CD4-positive, alpha-beta memory T cell (primary cell): Measurements from ENCODE around the gene SMG7. TPM values are rescaled to one million over a fixed set of nuclear protein-coding genes. Genes with fewer than 3 reads are reported as not detected.

ENCODE experiments used
- CTCF ChIA-PET: fragments of 350-600 bp; sonication (Branson Sonifier 250); formaldehyde crosslinking; loops from one replicate; lab custom pipeline; 2021; ENCODE audit warnings: inconsistent platforms; ENCODE audit not compliant: partially characterized antibody; lab: Charles Lee
- POLR2A ChIA-PET: fragments of 350-600 bp; sonication (Branson Sonifier 250); formaldehyde crosslinking; loops from one replicate; lab custom pipeline; 2021; ENCODE audit not compliant: partially characterized antibody; lab: Charles Lee
- DNase-seq, 5 donors: peaks; one replicate each; pipeline versions ENCODE4 v3.0.0 to v3.0.0-alpha.2; 2020 to 2022; ENCODE audit warnings: mixed read lengths in 1 of 5
- H3K27ac ChIP-seq: one replicate; pipeline ENCODE4 v1.7.0; 2013; ENCODE audit warnings: low read depth, low read length
- H3K27me3 ChIP-seq: 2 replicates; pipeline ENCODE4 v1.7.0; 2013; ENCODE audit warnings: mild to moderate bottlenecking, low read length, moderate library complexity; ENCODE audit not compliant: insufficient read depth
- H3K36me3 ChIP-seq: 2 replicates; pipeline ENCODE4 v1.7.0; 2013; ENCODE audit warnings: mild to moderate bottlenecking, low read length, moderate library complexity; ENCODE audit not compliant: insufficient read depth
- H3K4me1 ChIP-seq: 2 replicates; pipeline ENCODE4 v1.7.0; 2013; ENCODE audit warnings: mild to moderate bottlenecking, low read length, moderate library complexity; ENCODE audit not compliant: insufficient read depth
- H3K4me3 ChIP-seq, 2 donors: one replicate each; pipeline ENCODE4 v1.7.0; 2013; ENCODE audit warnings: low read length in 2 of 2, mild to moderate bottlenecking in 1 of 2
- H3K9me3 ChIP-seq, 2 donors: one replicate each; pipeline ENCODE4 v1.7.0; 2013; ENCODE audit warnings: low read length in 2 of 2, control low read depth in 1 of 2; ENCODE audit not compliant: control insufficient read depth in 1 of 2
- H3K27ac Mint-ChIP-seq, 7 donors: one replicate each; pipeline ENCODE4 v1.8.0; 2020 to 2021; ENCODE audit warnings: mixed read lengths in 7 of 7, mild to moderate bottlenecking in 6 of 7, inconsistent platforms in 3 of 7, moderate library complexity in 3 of 7
- H3K27me3 Mint-ChIP-seq, 2 donors: one replicate each; pipeline ENCODE4 v1.8.0; 2020 to 2021; ENCODE audit warnings: mixed read lengths in 2 of 2
- H3K36me3 Mint-ChIP-seq, 2 donors: one replicate each; pipeline ENCODE4 v1.8.0; 2020 to 2021; ENCODE audit warnings: mixed read lengths in 2 of 2, inconsistent platforms in 1 of 2, mild to moderate bottlenecking in 1 of 2
- H3K4me1 Mint-ChIP-seq, 4 donors: one replicate each; pipeline ENCODE4 v1.8.0; 2020 to 2021; ENCODE audit warnings: mixed read lengths in 4 of 4, mild to moderate bottlenecking in 1 of 4
- H3K4me3 Mint-ChIP-seq, 8 donors: one replicate each; pipeline ENCODE4 v1.8.0; 2020 to 2021; ENCODE audit warnings: mixed read lengths in 8 of 8, mild to moderate bottlenecking in 7 of 8, moderate library complexity in 6 of 8, inconsistent platforms in 3 of 8
- H3K9me3 Mint-ChIP-seq, 8 donors: one replicate each; pipeline ENCODE4 v1.8.0; 2020 to 2021; ENCODE audit warnings: mixed read lengths in 8 of 8, mild to moderate bottlenecking in 5 of 8, inconsistent platforms in 3 of 8, moderate library complexity in 1 of 8
- intact Hi-C: fragments of 100-400 bp; cut with micrococcal nuclease; formaldehyde crosslinking; loops from one replicate; pipeline ENCODE4 v1.15.1; 2023
- polyA plus RNA-seq, 2 donors: library from polyadenylated mRNA; unstranded; fragments of 300-500 nt; fragmentation: Illumina TruSeq; gene quantifications; one replicate each; pipeline ENCODE4 v1.2.3, GENCODE V29; 2021
- total RNA-seq, 2 experiments: library from RNA; stranded (reverse); gene quantifications; one replicate each; pipeline ENCODE4 v1.2.3, GENCODE V29; 2021

Gene SMG7
- total and polyA plus RNA-seq, 4 experiments from 2014 or later: 15.0 to 66.5 (median 52.0) TPM

DNA sequence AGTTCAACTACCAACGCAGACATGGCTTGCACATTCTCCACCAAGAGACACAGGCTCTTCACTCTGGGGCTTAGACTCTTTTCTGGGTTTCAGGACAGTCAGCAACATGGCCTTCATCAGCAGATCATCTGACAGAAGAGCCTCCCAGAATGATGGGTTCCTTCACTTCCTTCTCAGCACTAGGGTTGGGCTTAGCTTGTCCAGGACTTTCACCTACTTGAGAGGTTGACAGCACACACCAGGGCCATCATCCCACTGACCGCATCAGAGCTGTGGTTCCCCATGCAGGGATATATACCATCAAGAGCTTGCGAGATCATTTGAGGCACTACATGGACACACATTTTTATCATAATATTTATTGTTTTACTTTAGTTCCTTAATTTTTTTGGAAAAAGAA lies 128.3 kb downstream of the SMG7 start:
- no peak overlapping the region for H3K27ac ChIP-seq
- no peaks in the 10 kb centered on the region for H3K4me1 ChIP-seq
- ChIA-PET CTCF (no interaction called here), POLR2A (no interaction called here)
- no peaks in the 10 kb centered on the region for H3K27me3 ChIP-seq
- H3K9me3 ChIP-seq: no peaks in the 10 kb centered on the region
- Mint-ChIP-seq H3K4me1 (peaks cover 0 to 2% (median under 1%) of the 10 kb centered on the region in 4 donors), H3K36me3 (no peaks in the 10 kb centered on the region), H3K4me3 (no peak overlapping the region), H3K27ac (no peak overlapping the region), H3K27me3 (peaks cover 0 to 2% of the 10 kb centered on the region in 2 donors), H3K9me3 (no peaks in the 10 kb centered on the region)
- DNase-seq: no peak
- H3K36me3 ChIP-seq: no peaks in the 10 kb centered on the region
- H3K4me3 ChIP-seq: no peak overlapping the region
- intact Hi-C loops: no loop called here

DNA sequence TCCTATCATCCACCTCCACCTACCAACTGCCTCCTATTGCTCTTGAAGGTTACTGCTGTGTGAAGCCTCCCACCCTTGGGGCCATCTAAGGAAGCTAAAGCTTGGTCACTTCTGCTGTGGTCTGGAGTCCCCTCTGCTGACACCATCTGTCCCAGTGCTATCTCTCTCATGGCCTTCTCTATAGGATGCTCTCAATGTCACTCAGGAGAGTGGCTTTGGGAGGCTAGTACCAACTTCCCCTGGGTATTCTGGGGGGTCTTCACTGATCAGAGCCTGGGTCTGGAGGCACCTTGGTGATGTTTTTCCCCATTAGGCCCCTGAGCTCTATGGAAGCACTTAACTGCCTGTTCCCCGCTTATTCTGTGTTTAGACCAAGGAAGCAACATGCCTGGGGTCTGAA lies 130.2 kb downstream of the SMG7 start:
- H3K4me1 Mint-ChIP-seq: peaks cover 0 to 2% (median under 1%) of the 10 kb centered on the region in 4 donors

More for the DNA sequence above, 130.2 kb downstream of the SMG7 start:
- Histone ChIP-seq H3K36me3 (no peaks in the 10 kb centered on the region), H3K27ac (no peak overlapping the region), H3K27me3 (no peaks in the 10 kb centered on the region), H3K9me3 (no peaks in the 10 kb centered on the region), H3K4me1 (no peaks in the 10 kb centered on the region), H3K4me3 (no peak overlapping the region)
- intact Hi-C loops: no loop called here
- Mint-ChIP-seq H3K4me3 (no peak overlapping the region), H3K36me3 (no peaks in the 10 kb centered on the region), H3K9me3 (no peaks in the 10 kb centered on the region), H3K27me3 (peaks cover 0 to 2% of the 10 kb centered on the region in 2 donors), H3K27ac (no peak overlapping the region)
- ChIA-PET CTCF (interaction anchor here (1.6 kb wide), 1 partner anchor 53 kb away, joined by 3 read pairs; no protein-coding TSS in a partner anchor), POLR2A (no interaction called here)
- DNase-seq: no peak

Other genes starting within 250 kb of the SMG7 start
- not detected for gene NMNAT2, start 54.1 kb upstream of the SMG7 start, total RNA-seq
- not detected for gene NMNAT2, start 54.1 kb upstream of the SMG7 start, polyA plus RNA-seq
- gene NCF2, start 118.0 kb downstream of the SMG7 start, total RNA-seq: 1 to 10 TPM; 5.2 to 6.7 TPM
- 1 to 10 TPM; 2.0 to 6.9 TPM for gene NCF2, start 118.0 kb downstream of the SMG7 start, polyA plus RNA-seq
- 100 to 1,000 TPM; 106 to 107 TPM for gene ARPC5, start 163.3 kb downstream of the SMG7 start, total RNA-seq
- gene ARPC5, start 163.3 kb downstream of the SMG7 start, polyA plus RNA-seq: 100 to 1,000 TPM; 391 to 696 TPM
- not detected for gene APOBEC4, start 180.8 kb downstream of the SMG7 start, total RNA-seq
- gene APOBEC4, start 180.8 kb downstream of the SMG7 start, polyA plus RNA-seq: not detected